Measurements from ENCODE around the gene GUSB.

GUSB gene

GRCh38 chr7:65953001-65953720 lies 28.9 kb downstream of the GUSB start:
- no peak for TF ChIP-seq PPARA (CRISPR knock-in tag; IDR thresholded peaks at IDR 0.05; ENCODE audit: borderline replicate concordance)
- TF ChIP-seq, protein P1, sequence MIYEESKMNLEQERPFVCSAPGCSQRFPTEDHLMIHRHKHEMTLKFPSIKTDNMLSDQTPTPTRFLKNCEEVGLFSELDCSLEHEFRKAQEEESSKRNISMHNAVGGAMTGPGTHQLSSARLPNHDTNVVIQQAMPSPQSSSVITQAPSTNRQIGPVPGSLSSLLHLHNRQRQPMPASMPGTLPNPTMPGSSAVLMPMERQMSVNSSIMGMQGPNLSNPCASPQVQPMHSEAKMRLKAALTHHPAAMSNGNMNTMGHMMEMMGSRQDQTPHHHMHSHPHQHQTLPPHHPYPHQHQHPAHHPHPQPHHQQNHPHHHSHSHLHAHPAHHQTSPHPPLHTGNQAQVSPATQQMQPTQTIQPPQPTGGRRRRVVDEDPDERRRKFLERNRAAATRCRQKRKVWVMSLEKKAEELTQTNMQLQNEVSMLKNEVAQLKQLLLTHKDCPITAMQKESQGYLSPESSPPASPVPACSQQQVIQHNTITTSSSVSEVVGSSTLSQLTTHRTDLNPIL (CRISPR knock-in tag; IDR thresholded peaks at IDR 0.05; ENCODE audit: low read depth) = no peak
- TF ChIP-seq ZC3H10 (CRISPR knock-in tag; IDR thresholded peaks at IDR 0.05) = no peak
- TF ChIP-seq RARB (CRISPR knock-in tag; IDR thresholded peaks at IDR 0.05) = no peak
- TF ChIP-seq SNAI2 (CRISPR knock-in tag; IDR thresholded peaks at IDR 0.05) = no peak
- TF ChIP-seq GLIS3 (CRISPR knock-in tag; IDR thresholded peaks at IDR 0.05) = no peak
- no peak for TF ChIP-seq ESRRG (CRISPR knock-in tag; IDR thresholded peaks at IDR 0.05)
- no peak for TF ChIP-seq CSRNP3 (CRISPR knock-in tag; IDR thresholded peaks at IDR 0.05)
- TF ChIP-seq ZNF70 (CRISPR knock-in tag; IDR thresholded peaks at IDR 0.05) = no peak
- TF ChIP-seq OSR1 (CRISPR knock-in tag; IDR thresholded peaks at IDR 0.05) = no peak
- TF ChIP-seq ZNF565 (CRISPR knock-in tag; conservative IDR thresholded peaks at IDR 0.05; ENCODE audit: low read depth) = no peak
- no peak for TF ChIP-seq ISL1 (CRISPR knock-in tag; IDR thresholded peaks at IDR 0.05)
- no peak for TF ChIP-seq CSDC2 (CRISPR knock-in tag; IDR thresholded peaks at IDR 0.05)
- TF ChIP-seq BACH2 (CRISPR knock-in tag; IDR thresholded peaks at IDR 0.05; ENCODE audit: borderline replicate concordance) = no peak
- no peak for TF ChIP-seq TSHZ2 (CRISPR knock-in tag; IDR thresholded peaks at IDR 0.05)
- no peak for TF ChIP-seq ZFP3 (CRISPR knock-in tag; IDR thresholded peaks at IDR 0.05)
- ATAC-seq = no peak

DNA sequence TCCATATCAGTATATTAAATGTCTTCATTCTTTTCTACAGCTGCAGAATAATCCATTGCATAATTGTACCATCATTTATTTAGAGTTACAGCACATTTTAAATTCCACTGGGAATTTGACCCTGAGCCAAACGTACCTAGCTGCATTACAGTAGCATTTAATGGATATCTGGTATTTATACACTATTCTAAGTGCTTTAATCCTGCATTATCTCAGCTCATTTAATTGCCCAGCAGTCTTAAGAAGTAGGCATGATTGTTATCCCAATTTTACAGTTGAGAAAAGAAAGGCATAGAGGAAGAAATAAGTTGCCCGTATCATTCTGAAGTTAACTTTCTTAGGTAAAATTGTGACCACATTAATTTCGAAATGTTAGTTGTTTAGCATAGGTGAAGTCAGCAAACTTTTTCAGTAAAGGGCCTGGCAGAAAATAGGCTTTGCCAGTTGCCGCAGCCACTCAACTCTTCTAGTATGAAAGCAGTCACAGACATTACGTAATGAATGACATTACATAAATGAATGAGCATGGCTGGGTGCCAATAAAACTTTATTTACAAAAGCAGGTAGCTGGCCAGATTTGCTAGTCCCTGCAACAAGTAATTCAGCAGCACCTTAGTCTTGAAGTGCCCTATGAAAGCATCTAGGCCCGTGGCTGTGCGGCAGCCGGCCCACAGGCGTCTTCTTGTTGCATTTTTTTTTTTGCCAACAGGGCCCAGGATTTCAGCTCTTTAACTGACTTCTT lies 30.0 kb downstream of the GUSB start:
- ATAC-seq = no peak
- TF ChIP-seq BACH2 (CRISPR knock-in tag; IDR thresholded peaks at IDR 0.05; ENCODE audit: borderline replicate concordance) = no peak
- no peak for TF ChIP-seq ZNF565 (CRISPR knock-in tag; conservative IDR thresholded peaks at IDR 0.05; ENCODE audit: low read depth)
- no peak for TF ChIP-seq GLIS3 (CRISPR knock-in tag; IDR thresholded peaks at IDR 0.05)
- no peak for TF ChIP-seq ZC3H10 (CRISPR knock-in tag; IDR thresholded peaks at IDR 0.05)
- TF ChIP-seq OSR1 (CRISPR knock-in tag; IDR thresholded peaks at IDR 0.05) = no peak
- TF ChIP-seq ESRRG (CRISPR knock-in tag; IDR thresholded peaks at IDR 0.05) = no peak
- TF ChIP-seq TSHZ2 (CRISPR knock-in tag; IDR thresholded peaks at IDR 0.05) = no peak
- TF ChIP-seq, protein P1 (CRISPR knock-in tag; IDR thresholded peaks at IDR 0.05; ENCODE audit: low read depth) = no peak
- TF ChIP-seq POU6F1 (CRISPR knock-in tag; IDR thresholded peaks at IDR 0.05; ENCODE audit: borderline replicate concordance, low read depth) = no peak
- 0 out of 2 replicates have a peak, but pooled peaks have one; percentile 62 for TF ChIP-seq SNAI2 (CRISPR knock-in tag; IDR thresholded peaks at IDR 0.05)
- peak; percentile 94 for TF ChIP-seq ISL1 (CRISPR knock-in tag; IDR thresholded peaks at IDR 0.05)
- no peak for TF ChIP-seq ARNTL (CRISPR knock-in tag; IDR thresholded peaks at IDR 0.05; ENCODE audit: borderline replicate concordance, low read depth)
- no peak for TF ChIP-seq ZNF70 (CRISPR knock-in tag; IDR thresholded peaks at IDR 0.05)
- no peak for TF ChIP-seq CSDC2 (CRISPR knock-in tag; IDR thresholded peaks at IDR 0.05)
- 0 out of 2 replicates have a peak, but pooled peaks have one; percentile 13 for TF ChIP-seq ZNF8 (CRISPR knock-in tag; IDR thresholded peaks at IDR 0.05)
- no peak for TF ChIP-seq ZFP30 (CRISPR knock-in tag; IDR thresholded peaks at IDR 0.05)
- TF ChIP-seq CSRNP3 (CRISPR knock-in tag; IDR thresholded peaks at IDR 0.05) = no peak
- TF ChIP-seq TCF4 (CRISPR knock-in tag; IDR thresholded peaks at IDR 0.05; ENCODE audit: borderline replicate concordance) = no peak
- TF ChIP-seq RARB (CRISPR knock-in tag; IDR thresholded peaks at IDR 0.05) = no peak

All from SK-N-SH treated with all-trans-retinoic acid at 6 μM for 48 hours (cell line).